Testis (tissue), 3 donors: ENCODE results near the gene CMTM4. TPM values are rescaled to one million over a fixed set of nuclear protein-coding genes. Genes with fewer than 3 reads are reported as not detected.
"Not testable (repeated sequence)": the region's sequence is repeated elsewhere in the genome, so short reads cannot be mapped to it uniquely, and the experiment has no call there.

Experiments used
- DNase-seq: peaks from one replicate; pipeline ENCODE4 v3.0.0-alpha.2; 2019
- H3K27ac ChIP-seq, 2 donors: fragments of 200-600 bp; sonication (generic); one replicate each; pipeline ENCODE4 v1.5.1; 2019
- H3K27me3 ChIP-seq: fragments of 200-600 bp; sonication (generic); one replicate; pipeline ENCODE4 v1.5.1; 2019
- H3K36me3 ChIP-seq: fragments of 200-600 bp; sonication (generic); one replicate; pipeline ENCODE4 v1.5.1; 2017; ENCODE audit warnings: low read depth; ENCODE audit errors: missing control alignments
- H3K4me1 ChIP-seq: fragments of 200-600 bp; sonication (generic); one replicate; pipeline ENCODE4 v1.5.1; 2019
- H3K4me3 ChIP-seq, 2 donors: fragments of 200-600 bp; sonication (generic); one replicate each; pipeline ENCODE4 v1.5.1; 2017 to 2019
- H3K9me3 ChIP-seq: fragments of 200-600 bp; sonication (generic); one replicate; pipeline ENCODE4 v1.5.1; 2017
- CTCF ChIP-seq, 3 experiments: fragments of 450-650 bp in 2 of 3; fragments of 200-600 bp in 1 of 3; sonication (generic) in 1 of 3; IDR thresholded peaks; one replicate each; pipeline ENCODE4 v1.5.1; 2016 to 2019; ENCODE audit warnings: antibody characterized with exemption in 3 of 3, mild to moderate bottlenecking in 2 of 3, moderate library complexity in 1 of 3
- POLR2A ChIP-seq: fragments of 450-650 bp; IDR thresholded peaks from one replicate; pipeline ENCODE4 v1.6.1; 2017; ENCODE audit warnings: antibody characterized with exemption, mild to moderate bottlenecking, moderate library complexity
- WGBS, 2 donors: methylation state at CpG; one replicate each; pipeline ENCODE4 v1.1.5; 2018; 5-methylcytosine and 5-hydroxymethylcytosine counted together
- intact Hi-C: fragments of 100-400 bp; cut with DNase I; formaldehyde crosslinking; loops from one replicate; pipeline ENCODE4 v1.15.1; 2023; ENCODE audit warnings: low total_unique reads
- polyA plus RNA-seq: library from polyadenylated mRNA; stranded (reverse); fragments of 350-450 nt; fragmentation: Illumina TruSeq; extraction: RNeasy Lipid Tissue Mini Kit (QIAGEN cat#74804); gene quantifications from one replicate; pipeline ENCODE4 v1.2.3, GENCODE V29; 2014; ENCODE audit warnings: low read depth, low replicate concordance; ENCODE audit not compliant: insufficient read depth
- small RNA-seq, 2 donors: library from RNA; depleted of rRNA; stranded (forward); fragments of <200 nt; gene quantifications; one replicate each; pipeline ENCODE3, GENCODE V24; 2016
- total RNA-seq, 2 donors: library from RNA; depleted of rRNA; stranded (reverse); fragments of >200 nt; gene quantifications; one replicate each; pipeline ENCODE4 v1.2.3, GENCODE V29; 2016

The CMTM4 gene
- total and polyA plus RNA-seq, 3 donors from 2014 or later = 22.2 to 59.2 (median 50.9) TPM

GRCh38 chr16:66568355-66568754, 128.2 kb downstream of the CMTM4 start:
- TF ChIP-seq CTCF (IDR thresholded peaks at IDR 0.05) = no peak
- no peak for TF ChIP-seq POLR2A
- Histone ChIP-seq H3K36me3 (no peaks in the 10 kb centered on the region), H3K27ac (no peak overlapping the region), H3K27me3 (no peaks in the 10 kb centered on the region), H3K4me1 (no peaks in the 10 kb centered on the region), H3K4me3 (no peak overlapping the region), H3K9me3 (no peaks in the 10 kb centered on the region)
- DNase-seq = no peak
- WGBS, 2 donors = 75 to 78% methylated on average over 2 of the region's 2 CpGs
- intact Hi-C loops = no loop called here

GRCh38 chr16:66567270-66567669, 129.3 kb downstream of the CMTM4 start:
- intact Hi-C loops, H3K4me1 ChIP-seq, H3K36me3 ChIP-seq, H3K27ac ChIP-seq, H3K4me3 ChIP-seq, DNase-seq, H3K9me3 ChIP-seq, H3K27me3 ChIP-seq: not testable (repeated sequence)
- WGBS, 2 donors = 79 to 84% methylated on average over 3 of the region's 3 CpGs

- peak within 1 kb of the TSS; percentile 9 to 23 for H3K4me3 ChIP-seq
- no peaks in the 10 kb centered on the region for H3K36me3 ChIP-seq
- H3K4me1 ChIP-seq = no peaks in the 10 kb centered on the region
- H3K27ac ChIP-seq = no peak within 1 kb of the TSS
- H3K9me3 ChIP-seq = no peaks in the 10 kb centered on the region
- intact Hi-C loops = no loop called here
- no peaks in the 10 kb centered on the region for H3K27me3 ChIP-seq
- DNase-seq = no peak
- no peak for TF ChIP-seq CTCF (IDR thresholded peaks at IDR 0.05)
- TF ChIP-seq POLR2A = no peak
- 67 to 79% methylated on average over 49 to 54 of the region's 54 CpGs for WGBS, 2 donors
Measured at GRCh38 chr16:66566051-66566901, 130.3 kb downstream of the CMTM4 start, which contains the start of gene CMTM1. Gene CMTM1 (plus strand): TSS chr16:66566439. CDS start chr16:66566514, 75 bp downstream.

Small RNA genes lying within 50 kb of the gene (small RNA-seq; reads per million reads assigned to genes)
- gene CKLF-CMTM1 = 0 reads per million in 2 donors

Other genes starting within 250 kb of the CMTM4 start
- 10 to 100 TPM; 51.7 to 66.8 TPM for gene TK2, start 146.6 kb downstream of the CMTM4 start, total RNA-seq
- 73.4 TPM for gene TK2, start 146.6 kb downstream of the CMTM4 start, polyA plus RNA-seq
- 10 to 100 TPM; 49.5 to 71.5 TPM for gene CKLF, start 144.2 kb downstream of the CMTM4 start, total RNA-seq
- 128 TPM for gene CKLF, start 144.2 kb downstream of the CMTM4 start, polyA plus RNA-seq
- gene CMTM1, start 130.3 kb downstream of the CMTM4 start, total RNA-seq = 10 to 100 TPM; 24.0 to 47.5 TPM
- gene CMTM1, start 130.3 kb downstream of the CMTM4 start, polyA plus RNA-seq = 103 TPM
- gene CMTM2, start 117.3 kb downstream of the CMTM4 start, total RNA-seq = 100 to 1,000 TPM; 307 to 454 TPM
- gene CMTM2, start 117.3 kb downstream of the CMTM4 start, polyA plus RNA-seq = 1,249 TPM
- gene CMTM3, start 92.0 kb downstream of the CMTM4 start, total RNA-seq = 100 to 1,000 TPM; 137 to 182 TPM
- gene CMTM3, start 92.0 kb downstream of the CMTM4 start, polyA plus RNA-seq = 149 TPM
- gene DYNC1LI2, start 54.9 kb upstream of the CMTM4 start, total RNA-seq = 100 to 1,000 TPM; 132 to 145 TPM
- gene DYNC1LI2, start 54.9 kb upstream of the CMTM4 start, polyA plus RNA-seq = 89.0 TPM
- 10 to 100 TPM; 12.1 to 30.6 TPM for gene TERB1, start 104.8 kb upstream of the CMTM4 start, total RNA-seq
- 13.3 TPM for gene TERB1, start 104.8 kb upstream of the CMTM4 start, polyA plus RNA-seq
- 10 to 100 TPM; 72.7 to 72.8 TPM for gene NAE1, start 134.2 kb upstream of the CMTM4 start, total RNA-seq
- 53.7 TPM for gene NAE1, start 134.2 kb upstream of the CMTM4 start, polyA plus RNA-seq
- 1 to 10 TPM; 1.4 to 1.9 TPM for gene CA7, start 147.7 kb upstream of the CMTM4 start, total RNA-seq
- gene CA7, start 147.7 kb upstream of the CMTM4 start, polyA plus RNA-seq = 1.2 TPM
- 10 to 100 TPM; 22.9 to 23.9 TPM for gene PDP2, start 183.8 kb upstream of the CMTM4 start, total RNA-seq
- 14.0 TPM for gene PDP2, start 183.8 kb upstream of the CMTM4 start, polyA plus RNA-seq
- under 1 TPM; 0.31 to 0.39 TPM for gene CDH16, start 222.1 kb upstream of the CMTM4 start, total RNA-seq
- gene CDH16, start 222.1 kb upstream of the CMTM4 start, polyA plus RNA-seq = 2.7 TPM
- 10 to 100 TPM; 12.4 to 19.4 TPM for gene RRAD, start 228.8 kb upstream of the CMTM4 start, total RNA-seq
- gene RRAD, start 228.8 kb upstream of the CMTM4 start, polyA plus RNA-seq = 9.1 TPM
- gene CIAO2B, start 237.7 kb upstream of the CMTM4 start, total RNA-seq = 100 to 1,000 TPM; 113 to 179 TPM
- 145 TPM for gene CIAO2B, start 237.7 kb upstream of the CMTM4 start, polyA plus RNA-seq
- 10 to 100 TPM; 49.1 to 51.9 TPM for gene CES2, start 238.8 kb upstream of the CMTM4 start, total RNA-seq
- 34.4 TPM for gene CES2, start 238.8 kb upstream of the CMTM4 start, polyA plus RNA-seq